Measurements from ENCODE around the gene CRY1.

GRCh38 chr12:106954462-106955376 lies 138.6 kb downstream of the CRY1 start:
- TF ChIP-seq CTCF (IDR thresholded peaks at IDR 0.05; ENCODE audit: low read depth, low read length) (no peak), POLR2A (IDR thresholded peaks at IDR 0.05; ENCODE audit: extremely low read depth, insufficient read length) (no peak)

All from NB4 (cell line).